ENCODE results near the gene THAP7. TPM values are rescaled to one million over a fixed set of nuclear protein-coding genes. Genes with fewer than 3 reads are reported as not detected.
A peak's percentile ranks its signal among the peaks of the same experiment; 100 is the strongest.

Gene THAP7
- total and polyA plus RNA-seq, 9 of the 15 experiments (the other 6 are each of a cell fraction or from before 2014, with no cell fraction given), result 7.9 to 263 (median 84.1) TPM

- TF ChIP-seq, protein P1, sequence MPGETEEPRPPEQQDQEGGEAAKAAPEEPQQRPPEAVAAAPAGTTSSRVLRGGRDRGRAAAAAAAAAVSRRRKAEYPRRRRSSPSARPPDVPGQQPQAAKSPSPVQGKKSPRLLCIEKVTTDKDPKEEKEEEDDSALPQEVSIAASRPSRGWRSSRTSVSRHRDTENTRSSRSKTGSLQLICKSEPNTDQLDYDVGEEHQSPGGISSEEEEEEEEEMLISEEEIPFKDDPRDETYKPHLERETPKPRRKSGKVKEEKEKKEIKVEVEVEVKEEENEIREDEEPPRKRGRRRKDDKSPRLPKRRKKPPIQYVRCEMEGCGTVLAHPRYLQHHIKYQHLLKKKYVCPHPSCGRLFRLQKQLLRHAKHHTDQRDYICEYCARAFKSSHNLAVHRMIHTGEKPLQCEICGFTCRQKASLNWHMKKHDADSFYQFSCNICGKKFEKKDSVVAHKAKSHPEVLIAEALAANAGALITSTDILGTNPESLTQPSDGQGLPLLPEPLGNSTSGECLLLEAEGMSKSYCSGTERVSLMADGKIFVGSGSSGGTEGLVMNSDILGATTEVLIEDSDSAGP (CRISPR knock-in tag; IDR thresholded peaks at IDR 0.05), result peak; percentile 35; the same call in 1 of the 2 replicates
- TF ChIP-seq, protein P2, sequence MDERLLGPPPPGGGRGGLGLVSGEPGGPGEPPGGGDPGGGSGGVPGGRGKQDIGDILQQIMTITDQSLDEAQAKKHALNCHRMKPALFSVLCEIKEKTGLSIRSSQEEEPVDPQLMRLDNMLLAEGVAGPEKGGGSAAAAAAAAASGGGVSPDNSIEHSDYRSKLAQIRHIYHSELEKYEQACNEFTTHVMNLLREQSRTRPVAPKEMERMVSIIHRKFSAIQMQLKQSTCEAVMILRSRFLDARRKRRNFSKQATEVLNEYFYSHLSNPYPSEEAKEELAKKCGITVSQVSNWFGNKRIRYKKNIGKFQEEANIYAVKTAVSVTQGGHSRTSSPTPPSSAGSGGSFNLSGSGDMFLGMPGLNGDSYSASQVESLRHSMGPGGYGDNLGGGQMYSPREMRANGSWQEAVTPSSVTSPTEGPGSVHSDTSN (CRISPR knock-in tag; IDR thresholded peaks at IDR 0.05; ENCODE audit: low read depth), result no peak
- TF ChIP-seq, protein P2 (tag; conservative IDR thresholded peaks at IDR 0.05; ENCODE audit: low read depth), result no peak
- TF ChIP-seq NCOA4 (IDR thresholded peaks at IDR 0.05; ENCODE audit: partially characterized antibody) (peak; percentile 28), SETDB1 (IDR thresholded peaks at IDR 0.05; ENCODE audit: low read length) (no peak), ZNF121 (CRISPR knock-in tag; conservative IDR thresholded peaks at IDR 0.05) (no peak), FOXK2 (conservative IDR thresholded peaks at IDR 0.05 in 1 of 2, IDR thresholded peaks at IDR 0.05 in 1 of 2; ENCODE audit: low read depth in 2 of 2) (0 out of 4 replicates have a peak, but pooled peaks of 1 of the 2 experiments have one; percentile 25), TOE1 (IDR thresholded peaks at IDR 0.05; ENCODE audit: borderline replicate concordance) (0 out of 2 replicates have a peak, but pooled peaks have one; percentile 10), TOE1 (CRISPR knock-in tag; IDR thresholded peaks at IDR 0.05; ENCODE audit: borderline replicate concordance, low read depth) (no peak), FOXP1 (CRISPR knock-in tag; IDR thresholded peaks at IDR 0.05) (no peak), HDAC2 (IDR thresholded peaks at IDR 0.05) (no peak), UBTF (IDR thresholded peaks at IDR 0.05; ENCODE audit: borderline replicate concordance in 1 of 2, low read depth in 2 of 2, low read length in 2 of 2) (no peak)
- TF ChIP-seq, protein P3, sequence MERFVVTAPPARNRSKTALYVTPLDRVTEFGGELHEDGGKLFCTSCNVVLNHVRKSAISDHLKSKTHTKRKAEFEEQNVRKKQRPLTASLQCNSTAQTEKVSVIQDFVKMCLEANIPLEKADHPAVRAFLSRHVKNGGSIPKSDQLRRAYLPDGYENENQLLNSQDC (CRISPR knock-in tag; IDR thresholded peaks at IDR 0.05), result peak; percentile 83; the same call in 1 of the 2 replicates
Observed at GRCh38 chr22:20953342-20953608, 48.6 kb downstream of the THAP7 start (continued).
